Esophagus mucosa (tissue), 1 donor: ENCODE data around the gene CR1L. TPM values are rescaled to one million over a fixed set of nuclear protein-coding genes. Genes with fewer than 3 reads are reported as not detected.
"Not testable (repeated sequence)": the region's sequence is repeated elsewhere in the genome, so short reads cannot be mapped to it uniquely, and the experiment has no call there.

Experiments
- ATAC-seq: fragments of 200-7000 bp; cut with Tn5 transposase; one replicate; pipeline ENCODE4 v1.9.1; 2020
- total RNA-seq: library from RNA; stranded (reverse); gene quantifications from one replicate; pipeline ENCODE4 v1.2.4, GENCODE V29; 2023
- donor health status: DM: yes; HTN: yes; CAD: no.

Gene CR1L
- total RNA-seq, 1 donor from 2014 or later = not detected

- ATAC-seq = no peak
Measured at GRCh38 chr1:207646944-207647579, 2.1 kb downstream of the CR1L start.

- ATAC-seq = no peak
Measured at GRCh38 chr1:207647671-207648333, 2.9 kb downstream of the CR1L start.

- no peak for ATAC-seq
Measured at GRCh38 chr1:207648334-207649209, 3.6 kb downstream of the CR1L start.

- no peak for ATAC-seq
Measured at GRCh38 chr1:207649210-207649753, 4.3 kb downstream of the CR1L start.

GRCh38 chr1:207649865-207650580, 5.1 kb downstream of the CR1L start:
- no peak for ATAC-seq

GRCh38 chr1:207651583-207651982, 6.7 kb downstream of the CR1L start:
- no peak for ATAC-seq

GRCh38 chr1:207654320-207654719, 9.4 kb downstream of the CR1L start:
- no peak for ATAC-seq

- peak; percentile 20 for ATAC-seq
Measured at GRCh38 chr1:207658408-207658807, 13.5 kb downstream of the CR1L start.

GRCh38 chr1:207658904-207659485, 14.1 kb downstream of the CR1L start:
- ATAC-seq = no peak

GRCh38 chr1:207659545-207660153, 14.7 kb downstream of the CR1L start:
- ATAC-seq = peak; percentile 72

GRCh38 chr1:207661420-207661819, 16.5 kb downstream of the CR1L start:
- ATAC-seq = not testable (repeated sequence)

GRCh38 chr1:207666342-207666741, 21.4 kb downstream of the CR1L start:
- ATAC-seq = no peak

- no peak for ATAC-seq
Measured at GRCh38 chr1:207669528-207670009, 24.6 kb downstream of the CR1L start.

GRCh38 chr1:207670192-207670591, 25.3 kb downstream of the CR1L start:
- ATAC-seq = no peak

- ATAC-seq = no peak
Measured at GRCh38 chr1:207670997-207671396, 26.1 kb downstream of the CR1L start.

- peak; percentile 77 for ATAC-seq
Measured at GRCh38 chr1:207672522-207673130, 27.7 kb downstream of the CR1L start.

- ATAC-seq = peak; percentile 61
Measured at GRCh38 chr1:207673399-207673798, 28.5 kb downstream of the CR1L start.

- no peak for ATAC-seq
Measured at GRCh38 chr1:207676153-207676552, 31.2 kb downstream of the CR1L start.

GRCh38 chr1:207680590-207681388, 35.9 kb downstream of the CR1L start:
- ATAC-seq = not testable (repeated sequence)

- not testable (repeated sequence) for ATAC-seq
Measured at GRCh38 chr1:207682872-207683434, 38.0 kb downstream of the CR1L start.
